ENCODE measurements around the gene FSCN2. TPM values are rescaled to one million over a fixed set of nuclear protein-coding genes. Genes with fewer than 3 reads are reported as not detected.

FSCN2 gene
- total and polyA plus RNA-seq, 2 donors (not counting 3 experiments of a cell fraction or from before 2014, with no cell fraction given): 0.32 to 0.71 TPM

- intact Hi-C loops (cut with micrococcal nuclease) (loop anchor here (1.0 to 5.0 kb wide), 3 partner anchors 53 to 261 kb away; no protein-coding TSS in a partner anchor), dilution Hi-C loops (cut with MboI; ENCODE audit: extremely low pct_ligation_motif_present, low sequenced_read_pairs) (no loop called here)
- peak overlapping the region in 2 of 3 experiments; percentile 39 to 55 for H3K4me3 ChIP-seq (replicated peaks in 1 of 3; ENCODE audit: insufficient read depth in 1 of 3, low read depth in 1 of 3, low read length in 3 of 3)
- CTCF ChIA-PET: interaction anchor here (1.1 to 2.4 kb wide), 3 partner anchors 29 to 258 kb away, joined by 3 to 11 read pairs (median 3); no protein-coding TSS in a partner anchor
- H3K36me3 ChIP-seq (ENCODE audit: control insufficient read depth in 2 of 2, extremely low read depth in 1 of 2, insufficient read depth in 2 of 2, low read length in 2 of 2): peaks cover 15 to 24% of the 10 kb centered on the region in 2 experiments
- H2AFZ ChIP-seq (ENCODE audit: low read depth, low read length): no peak overlapping the region
- H3K9me1 ChIP-seq (replicated peaks; ENCODE audit: control insufficient read depth, extremely low read depth, insufficient read depth, low read length): no peaks in the 10 kb centered on the region
- H4K20me1 ChIP-seq (replicated peaks; ENCODE audit: control insufficient read depth, extremely low read depth, insufficient read depth, low read length): peaks cover 2% of the 10 kb centered on the region
- DNase-seq (ENCODE audit: low read depth, low spot score) (peak; percentile 71), FAIRE-seq (peak; percentile 81)
- H3K27me3 ChIP-seq (ENCODE audit: control insufficient read depth in 2 of 2, insufficient read depth in 2 of 2, low read length in 2 of 2): no peaks in the 10 kb centered on the region
- POLR2A ChIA-PET: interaction anchor here (0.9 to 1.8 kb wide), 5 partner anchors 23 to 121 kb away, joined by 3 to 10 read pairs (median 3); partner anchors contain the start of gene BAHCC1
- TF ChIP-seq EZH2 (IDR thresholded peaks at IDR 0.05; ENCODE audit: borderline replicate concordance, low read depth, low read length, severe bottlenecking): no peak
- TF ChIP-seq, protein P1, sequence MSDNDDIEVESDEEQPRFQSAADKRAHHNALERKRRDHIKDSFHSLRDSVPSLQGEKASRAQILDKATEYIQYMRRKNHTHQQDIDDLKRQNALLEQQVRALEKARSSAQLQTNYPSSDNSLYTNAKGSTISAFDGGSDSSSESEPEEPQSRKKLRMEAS (IDR thresholded peaks at IDR 0.05; ENCODE audit: insufficient read depth, insufficient read length): no peak
- TF ChIP-seq GATA2 (IDR thresholded peaks at IDR 0.05; ENCODE audit: insufficient read depth, insufficient read length, low read depth, low read length): no peak
- TF ChIP-seq POLR2A (IDR thresholded peaks at IDR 0.05; ENCODE audit: low read depth, low read length): no peak
- no peak for TF ChIP-seq POLR2AphosphoS5 (IDR thresholded peaks at IDR 0.05; ENCODE audit: insufficient read depth, low read depth, low read length)
- no peak for TF ChIP-seq MYC (IDR thresholded peaks at IDR 0.05; ENCODE audit: low read depth, low read length)
- TF ChIP-seq FOS (IDR thresholded peaks at IDR 0.05; ENCODE audit: borderline replicate concordance, insufficient read depth, low read length): no peak
- TF ChIP-seq JUN (IDR thresholded peaks at IDR 0.05; ENCODE audit: borderline replicate concordance, insufficient read depth, insufficient read length, low read depth): no peak
- TF ChIP-seq, protein P2, sequence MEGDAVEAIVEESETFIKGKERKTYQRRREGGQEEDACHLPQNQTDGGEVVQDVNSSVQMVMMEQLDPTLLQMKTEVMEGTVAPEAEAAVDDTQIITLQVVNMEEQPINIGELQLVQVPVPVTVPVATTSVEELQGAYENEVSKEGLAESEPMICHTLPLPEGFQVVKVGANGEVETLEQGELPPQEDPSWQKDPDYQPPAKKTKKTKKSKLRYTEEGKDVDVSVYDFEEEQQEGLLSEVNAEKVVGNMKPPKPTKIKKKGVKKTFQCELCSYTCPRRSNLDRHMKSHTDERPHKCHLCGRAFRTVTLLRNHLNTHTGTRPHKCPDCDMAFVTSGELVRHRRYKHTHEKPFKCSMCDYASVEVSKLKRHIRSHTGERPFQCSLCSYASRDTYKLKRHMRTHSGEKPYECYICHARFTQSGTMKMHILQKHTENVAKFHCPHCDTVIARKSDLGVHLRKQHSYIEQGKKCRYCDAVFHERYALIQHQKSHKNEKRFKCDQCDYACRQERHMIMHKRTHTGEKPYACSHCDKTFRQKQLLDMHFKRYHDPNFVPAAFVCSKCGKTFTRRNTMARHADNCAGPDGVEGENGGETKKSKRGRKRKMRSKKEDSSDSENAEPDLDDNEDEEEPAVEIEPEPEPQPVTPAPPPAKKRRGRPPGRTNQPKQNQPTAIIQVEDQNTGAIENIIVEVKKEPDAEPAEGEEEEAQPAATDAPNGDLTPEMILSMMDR (IDR thresholded peaks at IDR 0.05; ENCODE audit: extremely low read depth in 1 of 2, insufficient read depth in 1 of 2, low read depth in 1 of 2, low read length in 2 of 2): no peak
- H3K9ac ChIP-seq (replicated peaks; ENCODE audit: extremely low read depth, insufficient read depth, low read length): peak overlapping the region; percentile 56
- BruUV-seq (replicated peaks): TSS peak; percentile 1
- H3K27ac ChIP-seq (ENCODE audit: insufficient read depth, low read depth, low read length): peak overlapping the region; percentile 60
- peaks cover 36% of the 10 kb centered on the region for H3K4me1 ChIP-seq (ENCODE audit: control insufficient read depth, extremely low read depth, insufficient read depth, low read length)
- peaks cover 61% of the 10 kb centered on the region for H3K79me2 ChIP-seq (ENCODE audit: control insufficient read depth, insufficient read depth, low read length)
- no peaks in the 10 kb centered on the region for H3K9me3 ChIP-seq (replicated peaks; ENCODE audit: control insufficient read depth, insufficient read depth, low read length)
- H3K4me2 ChIP-seq (ENCODE audit: insufficient read depth, low read length): peak overlapping the region; percentile 73
Measured at GRCh38 chr17:81513372-81513752, 14.8 kb upstream of the FSCN2 start.

All from endothelial cell of umbilical vein (primary cell).